HG03159 (cell line): ENCODE measurements around the gene AMTN.
"Not testable (repeated sequence)": the region's sequence is repeated elsewhere in the genome, so short reads cannot be mapped to it uniquely, and the experiment has no call there.

ENCODE experiments used
- ATAC-seq: cut with Tn5 transposase; IDR thresholded peaks from one replicate; pipeline ENCODE4 v1.9.1; 2021; ENCODE audit warnings: mild to moderate bottlenecking, moderate library complexity; ENCODE audit not compliant: unreplicated experiment

The AMTN gene, protein sequence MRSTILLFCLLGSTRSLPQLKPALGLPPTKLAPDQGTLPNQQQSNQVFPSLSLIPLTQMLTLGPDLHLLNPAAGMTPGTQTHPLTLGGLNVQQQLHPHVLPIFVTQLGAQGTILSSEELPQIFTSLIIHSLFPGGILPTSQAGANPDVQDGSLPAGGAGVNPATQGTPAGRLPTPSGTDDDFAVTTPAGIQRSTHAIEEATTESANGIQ

DNA sequence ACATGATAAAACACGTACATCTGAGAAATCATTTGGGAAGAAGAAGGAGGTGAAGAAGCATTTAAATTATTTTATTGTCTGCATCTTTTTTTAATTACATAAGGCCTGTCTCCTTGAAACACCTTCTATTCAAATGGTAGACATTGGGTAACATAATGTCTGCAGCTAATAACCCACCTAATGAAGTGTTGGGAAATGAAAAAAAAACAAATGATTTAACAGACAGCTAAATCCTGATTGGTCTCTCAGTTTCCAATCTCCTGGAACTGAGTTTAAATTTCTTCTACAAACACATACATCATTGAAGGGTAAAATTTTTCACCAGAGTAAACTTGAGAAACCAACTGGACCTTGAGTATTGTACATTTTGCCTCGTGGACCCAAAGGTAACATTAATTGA, at the start of gene AMTN:
Gene AMTN (plus strand): TSS at position 301 of the 400 bp plus-strand sequence. CDS start 209 bp downstream, outside the sequence.
- ATAC-seq = no peak

DNA sequence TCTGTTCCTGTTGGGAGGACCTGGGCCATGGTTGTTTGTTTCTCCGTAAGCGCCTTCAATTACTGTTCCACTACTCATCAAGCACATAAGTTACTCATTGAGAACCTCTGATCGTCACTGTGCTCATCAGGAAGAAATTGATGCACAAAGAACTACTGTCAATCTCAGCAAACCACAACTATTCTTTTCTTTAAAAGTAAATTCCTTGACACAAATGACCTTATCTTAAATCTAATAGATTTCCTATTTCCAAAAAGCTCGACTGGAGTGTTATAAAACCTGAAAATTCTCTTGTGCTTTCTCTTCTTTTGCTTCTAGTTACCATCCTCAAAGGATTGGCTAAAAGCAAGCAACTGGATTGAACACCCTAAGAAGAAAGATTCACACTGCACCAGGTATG, 46.5 kb upstream of the AMTN start, which contains the start of gene MUC7:
Gene MUC7 (plus strand): TSS at position 301 of the 400 bp plus-strand sequence. CDS start 1,825 bp downstream, outside the sequence.
- ATAC-seq = no peak

DNA sequence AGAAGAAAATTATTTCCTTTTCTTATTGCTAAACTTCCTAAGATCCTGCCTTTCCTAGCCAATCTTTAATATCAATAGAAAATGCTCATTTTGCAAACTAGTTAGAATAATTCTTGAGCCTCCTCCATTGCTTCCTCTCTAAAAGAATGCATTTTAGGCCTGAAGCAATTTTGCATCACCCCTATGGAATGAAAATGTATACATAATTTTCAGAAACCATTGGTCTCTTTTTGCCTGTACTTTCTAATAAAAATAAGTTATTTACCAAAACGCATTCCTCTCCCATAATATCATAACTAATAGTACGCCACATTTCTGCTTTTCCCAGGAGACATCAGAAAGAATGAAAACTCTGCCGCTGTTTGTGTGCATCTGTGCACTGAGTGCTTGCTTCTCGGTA, 44.7 kb upstream of the AMTN start:
- ATAC-seq = no peak

GRCh38 chr4:70488748-70489147, 29.6 kb upstream of the AMTN start:
- no peak for ATAC-seq

DNA sequence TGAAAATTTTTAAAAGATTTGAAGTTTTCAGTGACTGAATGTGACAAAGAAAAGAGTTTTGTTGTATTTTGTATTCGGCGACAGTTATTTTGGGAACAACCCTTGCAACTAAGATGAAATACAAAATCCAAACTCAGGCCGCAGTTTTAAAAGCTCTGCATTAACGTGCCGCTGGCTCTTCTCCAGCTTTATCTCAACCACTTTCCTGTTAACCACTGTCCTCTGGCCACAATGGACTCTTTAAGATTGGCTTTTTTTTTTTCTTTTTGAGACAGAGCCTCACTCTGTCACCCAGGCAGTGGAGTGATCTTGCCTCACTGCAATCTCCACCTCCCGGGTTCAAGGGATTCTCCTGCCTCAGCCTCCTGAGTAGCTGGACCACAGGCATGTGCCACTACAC, 22.1 kb upstream of the AMTN start:
- ATAC-seq = no peak

- ATAC-seq = not testable (repeated sequence)
Measured at GRCh38 chr4:70501838-70502237, 16.5 kb upstream of the AMTN start.

GRCh38 chr4:70504733-70505132, 13.6 kb upstream of the AMTN start:
- no peak for ATAC-seq

GRCh38 chr4:70505151-70505748, 13.1 kb upstream of the AMTN start:
- peak; percentile 97 for ATAC-seq

- ATAC-seq = no peak
Measured at GRCh38 chr4:70508801-70509200, 9.6 kb upstream of the AMTN start.

DNA sequence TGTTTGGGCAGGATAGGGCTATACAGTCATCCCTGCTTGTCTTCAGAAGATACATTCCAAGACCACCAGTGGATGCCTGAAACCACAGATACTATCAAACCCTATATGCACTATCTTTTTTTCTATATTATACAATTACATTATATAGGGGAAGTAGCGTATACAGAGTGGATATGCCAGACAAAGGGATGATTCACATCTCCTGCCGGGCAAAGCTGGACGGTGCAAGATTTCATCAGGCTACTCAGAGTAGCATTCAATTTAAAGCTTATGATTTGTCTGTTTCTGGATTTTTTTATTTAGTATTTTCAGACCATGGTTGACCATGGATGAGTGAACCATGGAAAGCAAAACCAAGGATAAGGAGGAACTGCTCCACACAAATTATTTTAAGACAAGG, 7.0 kb upstream of the AMTN start:
- ATAC-seq = no peak

GRCh38 chr4:70515367-70516250, 2.8 kb upstream of the AMTN start:
- ATAC-seq = no peak

DNA sequence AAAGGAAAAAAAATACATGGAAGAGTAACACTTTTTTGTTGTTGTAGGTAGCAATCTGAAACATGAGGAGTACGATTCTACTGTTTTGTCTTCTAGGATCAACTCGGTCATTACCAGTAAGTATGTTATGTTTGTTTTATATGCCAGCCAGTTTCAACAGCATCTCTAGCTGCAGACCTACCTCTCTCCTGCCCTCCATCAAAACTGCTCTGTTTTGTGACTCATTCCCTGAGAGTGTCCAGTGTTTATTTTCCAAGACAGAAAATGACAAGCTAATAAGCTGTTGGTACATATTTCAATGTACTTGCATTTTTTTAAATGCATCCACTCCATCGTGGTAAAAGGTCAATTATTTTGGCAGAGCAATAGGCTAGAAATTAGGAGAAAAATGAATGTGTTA, 347 bp downstream of the AMTN start:
- no peak for ATAC-seq

GRCh38 chr4:70522626-70523025, 4.3 kb downstream of the AMTN start:
- ATAC-seq = no peak

GRCh38 chr4:70530997-70531396, 12.6 kb downstream of the AMTN start:
- ATAC-seq = no peak

DNA sequence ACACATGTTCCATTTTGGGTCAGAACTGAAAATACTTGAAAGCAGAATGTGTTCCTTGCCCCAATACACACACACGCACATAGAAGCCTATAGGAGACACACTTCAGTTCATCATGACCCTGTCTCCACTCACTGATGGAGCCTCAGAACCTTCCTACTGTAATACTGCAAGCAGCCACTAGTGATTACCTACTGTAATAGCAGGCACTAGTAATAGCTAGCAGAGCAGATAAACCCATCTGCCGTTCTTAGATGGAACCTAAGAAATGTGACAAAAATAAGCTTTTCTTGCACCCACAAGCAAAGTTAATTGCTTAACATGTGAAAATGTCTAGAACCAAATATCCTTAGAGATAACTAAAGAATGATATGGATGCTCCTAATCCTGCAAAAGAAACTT, 13.6 kb downstream of the AMTN start:
- ATAC-seq = peak; percentile 91

GRCh38 chr4:70533211-70533610, 14.8 kb downstream of the AMTN start:
- peak; percentile 43 for ATAC-seq

- ATAC-seq = no peak
Measured at GRCh38 chr4:70533791-70534190, 15.4 kb downstream of the AMTN start.

DNA sequence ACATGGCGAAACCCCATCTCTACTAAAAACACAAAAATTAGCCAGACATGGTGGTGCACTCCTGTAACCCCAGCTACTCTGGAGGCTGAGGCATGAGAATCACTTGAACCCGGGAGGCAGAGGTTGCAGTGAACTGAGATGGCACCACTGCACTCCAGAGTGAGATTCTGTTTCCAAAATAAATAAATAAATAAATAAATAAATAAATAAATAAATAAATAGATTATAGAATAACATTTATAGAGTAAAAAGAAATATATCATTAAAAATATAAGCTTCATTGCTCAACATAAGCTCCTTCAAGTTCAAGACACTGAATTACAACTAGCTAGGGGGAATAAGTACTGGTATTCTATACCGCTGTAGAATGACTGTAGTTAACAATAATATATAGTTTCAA, 16.5 kb downstream of the AMTN start:
- not testable (repeated sequence) for ATAC-seq

DNA sequence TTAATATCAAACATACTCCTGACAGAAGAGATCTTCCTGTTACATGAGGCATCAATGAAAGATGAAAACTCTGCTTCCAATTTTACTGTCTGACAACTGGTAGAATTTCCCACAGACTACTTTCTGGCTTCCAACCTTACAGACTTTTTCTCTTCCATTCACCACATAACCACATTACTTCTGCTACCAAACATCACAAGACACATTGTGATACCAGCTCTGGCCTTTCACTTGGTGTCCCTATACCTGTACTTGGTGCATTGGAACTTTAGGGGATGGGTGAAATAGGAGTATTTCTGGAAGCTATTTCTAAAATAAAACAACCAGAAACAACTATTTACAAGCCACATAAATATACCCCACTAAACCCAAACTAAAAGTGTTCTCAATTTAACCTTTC, 20.5 kb downstream of the AMTN start:
- no peak for ATAC-seq

DNA sequence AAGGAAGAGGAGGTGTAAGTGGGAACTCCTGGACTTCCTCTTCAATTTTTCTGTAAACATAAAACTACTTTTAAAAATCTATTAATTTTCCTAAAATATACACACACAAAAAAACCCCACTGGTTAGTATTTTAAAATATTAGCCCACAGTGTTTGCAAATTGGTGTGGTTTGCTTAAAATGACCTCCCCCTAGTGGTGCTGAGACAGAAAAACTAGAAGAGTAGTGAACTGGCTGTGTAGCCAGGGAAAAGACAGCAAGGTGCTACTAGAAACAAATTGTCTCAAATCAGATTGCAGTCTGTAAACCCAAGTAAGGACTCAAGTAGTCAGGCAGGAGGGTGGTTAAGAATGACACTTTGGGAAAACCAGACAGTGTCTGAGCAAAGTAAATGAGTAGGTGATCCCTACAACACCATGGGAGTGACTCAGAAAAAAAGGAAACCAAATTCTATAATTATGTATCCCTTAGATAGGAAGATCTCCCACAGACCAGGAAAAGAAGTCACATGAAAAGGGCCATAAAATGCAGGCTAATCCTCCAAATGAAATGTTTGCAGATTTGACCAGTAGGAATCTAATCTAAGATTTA, 26.0 kb downstream of the AMTN start:
- ATAC-seq = peak; percentile 82

- no peak for ATAC-seq
Measured at GRCh38 chr4:70556856-70557255, 38.5 kb downstream of the AMTN start.
